CD8-positive, alpha-beta memory T cell (primary cell): ENCODE data around the gene ITPK1. TPM values are rescaled to one million over a fixed set of nuclear protein-coding genes. Genes with fewer than 3 reads are reported as not detected.

Experiments used
- CTCF ChIA-PET: fragments of 350-600 bp; sonication (Branson Sonifier 250); formaldehyde crosslinking; loops from one replicate; lab custom pipeline; 2021; ENCODE audit warnings: antibody characterized with exemption; lab: Charles Lee
- POLR2A ChIA-PET: fragments of 350-600 bp; sonication (Branson Sonifier 250); formaldehyde crosslinking; loops from one replicate; lab custom pipeline; 2021; ENCODE audit warnings: antibody characterized with exemption; lab: Charles Lee
- DNase-seq, 5 donors: peaks; one replicate each; pipeline versions ENCODE4 v3.0.0 to v3.0.0-alpha.2; 2020 to 2022; ENCODE audit warnings: mixed read lengths in 1 of 5
- H3K27ac ChIP-seq: one replicate; pipeline ENCODE4 v1.7.0; 2013; ENCODE audit warnings: low read depth, mild to moderate bottlenecking, low read length, moderate library complexity
- H3K27me3 ChIP-seq: 2 replicates; pipeline ENCODE4 v1.7.0; 2013; ENCODE audit warnings: low read length, mild to moderate bottlenecking; ENCODE audit not compliant: insufficient read depth, poor library complexity, severe bottlenecking
- H3K36me3 ChIP-seq: 2 replicates; pipeline ENCODE4 v1.7.0; 2013; ENCODE audit warnings: mild to moderate bottlenecking, low read length, moderate library complexity; ENCODE audit not compliant: insufficient read depth
- H3K4me1 ChIP-seq: 2 replicates; pipeline ENCODE4 v1.7.0; 2013; ENCODE audit warnings: mild to moderate bottlenecking, low read length, moderate library complexity; ENCODE audit not compliant: insufficient read depth
- H3K4me3 ChIP-seq: 2 replicates; pipeline ENCODE4 v1.7.0; 2013; ENCODE audit warnings: mild to moderate bottlenecking, low read length
- H3K9me3 ChIP-seq: 2 replicates; pipeline ENCODE4 v1.7.0; 2013; ENCODE audit warnings: mild to moderate bottlenecking, low read length
- H3K27ac Mint-ChIP-seq, 8 donors: one replicate each; pipeline ENCODE4 v1.8.0; 2020 to 2021; ENCODE audit warnings: mixed read lengths in 8 of 8, mild to moderate bottlenecking in 6 of 8, inconsistent platforms in 3 of 8, moderate library complexity in 3 of 8
- H3K27me3 Mint-ChIP-seq, 2 donors: one replicate each; pipeline ENCODE4 v1.8.0; 2020 to 2021; ENCODE audit warnings: mixed read lengths in 2 of 2, mild to moderate bottlenecking in 1 of 2, moderate library complexity in 1 of 2
- H3K36me3 Mint-ChIP-seq, 3 donors: one replicate each; pipeline ENCODE4 v1.8.0; 2020 to 2021; ENCODE audit warnings: mixed read lengths in 3 of 3, inconsistent platforms in 1 of 3, mild to moderate bottlenecking in 1 of 3
- H3K4me1 Mint-ChIP-seq, 3 donors: one replicate each; pipeline ENCODE4 v1.8.0; 2020 to 2021; ENCODE audit warnings: mixed read lengths in 3 of 3, inconsistent platforms in 1 of 3, mild to moderate bottlenecking in 1 of 3
- H3K4me3 Mint-ChIP-seq, 7 donors: one replicate each; pipeline ENCODE4 v1.8.0; 2020 to 2021; ENCODE audit warnings: mixed read lengths in 7 of 7, mild to moderate bottlenecking in 6 of 7, moderate library complexity in 4 of 7, inconsistent platforms in 2 of 7
- H3K9me3 Mint-ChIP-seq, 5 donors: one replicate each; pipeline ENCODE4 v1.8.0; 2020 to 2022; ENCODE audit warnings: mixed read lengths in 5 of 5, mild to moderate bottlenecking in 3 of 5, moderate library complexity in 2 of 5, inconsistent platforms in 1 of 5
- polyA plus RNA-seq: library from polyadenylated mRNA; unstranded; fragments of 300-500 nt; fragmentation: Illumina TruSeq; gene quantifications from one replicate; pipeline ENCODE4 v1.2.3, GENCODE V29; 2021
- total RNA-seq, 2 experiments: library from RNA; stranded (reverse); gene quantifications; one replicate each; pipeline ENCODE4 v1.2.3, GENCODE V29; 2021

ITPK1 gene
- total and polyA plus RNA-seq, 3 experiments from 2014 or later = 40.4 to 75.1 (median 66.1) TPM

- Histone ChIP-seq H3K4me3 (no peak overlapping the region), H3K36me3 (no peaks in the 10 kb centered on the region), H3K9me3 (no peaks in the 10 kb centered on the region), H3K27me3 (no peaks in the 10 kb centered on the region), H3K27ac (no peak overlapping the region), H3K4me1 (peaks cover 9% of the 10 kb centered on the region)
- H3K27ac Mint-ChIP-seq = no peak overlapping the region
- peaks cover 0 to 32% (median 2%) of the 10 kb centered on the region in 3 donors for H3K36me3 Mint-ChIP-seq
- no peak overlapping the region for H3K4me3 Mint-ChIP-seq
- ChIA-PET CTCF (no interaction called here), POLR2A (no interaction called here)
- H3K9me3 Mint-ChIP-seq = no peaks in the 10 kb centered on the region
- peaks cover 23 to 53% (median 23%) of the 10 kb centered on the region in 3 donors for H3K4me1 Mint-ChIP-seq
- no peaks in the 10 kb centered on the region for H3K27me3 Mint-ChIP-seq
- no peak for DNase-seq
Observed at GRCh38 chr14:93017301-93017797, 98.4 kb downstream of the ITPK1 start.

- H3K27ac ChIP-seq = no peak overlapping the region
- no peaks in the 10 kb centered on the region for H3K27me3 ChIP-seq
- Mint-ChIP-seq H3K4me3 (no peak overlapping the region), H3K36me3 (peaks cover 0 to 34% (median 1%) of the 10 kb centered on the region in 3 donors), H3K4me1 (peaks cover 25 to 54% (median 26%) of the 10 kb centered on the region in 3 donors), H3K27ac (no peak overlapping the region), H3K9me3 (no peaks in the 10 kb centered on the region), H3K27me3 (no peaks in the 10 kb centered on the region)
- no peak for DNase-seq
- H3K9me3 ChIP-seq = no peaks in the 10 kb centered on the region
- ChIA-PET POLR2A (no interaction called here), CTCF (no interaction called here)
- H3K4me1 ChIP-seq = peaks cover 9% of the 10 kb centered on the region
- no peaks in the 10 kb centered on the region for H3K36me3 ChIP-seq
- no peak overlapping the region for H3K4me3 ChIP-seq
Observed at GRCh38 chr14:93016275-93016845, 99.4 kb downstream of the ITPK1 start.

GRCh38 chr14:93015505-93015904, 100.2 kb downstream of the ITPK1 start:
- H3K4me3 Mint-ChIP-seq = no peak overlapping the region
- peaks cover 25 to 51% (median 26%) of the 10 kb centered on the region in 3 donors for H3K4me1 Mint-ChIP-seq
- ChIA-PET CTCF (no interaction called here), POLR2A (no interaction called here)
- no peak overlapping the region for H3K27ac Mint-ChIP-seq
- H3K4me1 ChIP-seq = peaks cover 9% of the 10 kb centered on the region
- H3K36me3 ChIP-seq = no peaks in the 10 kb centered on the region
- H3K27me3 ChIP-seq = no peaks in the 10 kb centered on the region
- no peak overlapping the region for H3K4me3 ChIP-seq
- H3K9me3 Mint-ChIP-seq = no peaks in the 10 kb centered on the region
- no peak overlapping the region for H3K27ac ChIP-seq
- no peaks in the 10 kb centered on the region for H3K9me3 ChIP-seq
- H3K27me3 Mint-ChIP-seq = no peaks in the 10 kb centered on the region
- no peak for DNase-seq
- H3K36me3 Mint-ChIP-seq = peaks cover 0 to 34% (median 1%) of the 10 kb centered on the region in 3 donors

- Mint-ChIP-seq H3K27me3 (no peaks in the 10 kb centered on the region), H3K27ac (peak overlapping the region in 3 of 8 donors; percentile 19 to 82 (median 42)), H3K4me1 (peaks cover 25 to 48% (median 26%) of the 10 kb centered on the region in 3 donors), H3K4me3 (no peak overlapping the region), H3K9me3 (no peaks in the 10 kb centered on the region), H3K36me3 (peaks cover 0 to 38% (median 1%) of the 10 kb centered on the region in 3 donors)
- Histone ChIP-seq H3K4me3 (no peak overlapping the region), H3K4me1 (peaks cover 9% of the 10 kb centered on the region), H3K36me3 (no peaks in the 10 kb centered on the region), H3K27me3 (no peaks in the 10 kb centered on the region), H3K27ac (no peak overlapping the region), H3K9me3 (no peaks in the 10 kb centered on the region)
- ChIA-PET CTCF (no interaction called here), POLR2A (no interaction called here)
- DNase-seq = no peak
Observed at GRCh38 chr14:93015064-93015463, 100.7 kb downstream of the ITPK1 start.

GRCh38 chr14:93014058-93015023, 101.4 kb downstream of the ITPK1 start:
- no peak overlapping the region for H3K4me3 Mint-ChIP-seq
- CTCF ChIA-PET = no interaction called here
- H3K27me3 Mint-ChIP-seq = no peaks in the 10 kb centered on the region
- Histone ChIP-seq H3K27ac (no peak overlapping the region), H3K36me3 (no peaks in the 10 kb centered on the region), H3K4me3 (no peak overlapping the region), H3K27me3 (no peaks in the 10 kb centered on the region), H3K9me3 (no peaks in the 10 kb centered on the region), H3K4me1 (peaks cover 9% of the 10 kb centered on the region)
- H3K36me3 Mint-ChIP-seq = peaks cover 0 to 38% (median 1%) of the 10 kb centered on the region in 3 donors
- H3K4me1 Mint-ChIP-seq = peaks cover 25 to 48% (median 26%) of the 10 kb centered on the region in 3 donors
- POLR2A ChIA-PET = no interaction called here
- no peak for DNase-seq
- H3K27ac Mint-ChIP-seq = peak overlapping the region in 6 of 8 donors; percentile 2 to 82 (median 46)
- H3K9me3 Mint-ChIP-seq = no peaks in the 10 kb centered on the region

- H3K9me3 Mint-ChIP-seq = no peaks in the 10 kb centered on the region
- H3K27ac ChIP-seq = no peak overlapping the region
- peak overlapping the region in 7 of 8 donors; percentile 2 to 82 (median 78) for H3K27ac Mint-ChIP-seq
Observed at GRCh38 chr14:93012951-93013719, 102.6 kb downstream of the ITPK1 start.

GRCh38 chr14:93012506-93012905, 103.2 kb downstream of the ITPK1 start:
- no peaks in the 10 kb centered on the region for H3K9me3 Mint-ChIP-seq
- no peak for DNase-seq
- CTCF ChIA-PET = interaction anchor here (1.2 kb wide), 1 partner anchor 14 kb away, joined by 3 read pairs; no protein-coding TSS in a partner anchor
- Histone ChIP-seq H3K27ac (no peak overlapping the region), H3K36me3 (no peaks in the 10 kb centered on the region), H3K9me3 (no peaks in the 10 kb centered on the region), H3K4me1 (peaks cover 9% of the 10 kb centered on the region), H3K27me3 (no peaks in the 10 kb centered on the region), H3K4me3 (no peak overlapping the region)
- POLR2A ChIA-PET = no interaction called here
- no peak overlapping the region for H3K27ac Mint-ChIP-seq
- peaks cover 0 to 41% (median 1%) of the 10 kb centered on the region in 3 donors for H3K36me3 Mint-ChIP-seq
- H3K27me3 Mint-ChIP-seq = no peaks in the 10 kb centered on the region
- H3K4me1 Mint-ChIP-seq = peaks cover 25 to 43% (median 26%) of the 10 kb centered on the region in 3 donors
- H3K4me3 Mint-ChIP-seq = no peak overlapping the region

More at GRCh38 chr14:93012951-93013719, 102.6 kb downstream of the ITPK1 start:
- Histone ChIP-seq H3K36me3 (no peaks in the 10 kb centered on the region), H3K27me3 (no peaks in the 10 kb centered on the region), H3K4me3 (no peak overlapping the region), H3K9me3 (no peaks in the 10 kb centered on the region), H3K4me1 (peaks cover 9% of the 10 kb centered on the region)
- ChIA-PET POLR2A (no interaction called here), CTCF (no interaction called here)
- no peak for DNase-seq
- H3K4me3 Mint-ChIP-seq = peak overlapping the region in 1 of 7 donors; percentile 3
- peaks cover 0 to 39% (median 1%) of the 10 kb centered on the region in 3 donors for H3K36me3 Mint-ChIP-seq
- H3K4me1 Mint-ChIP-seq = peaks cover 25 to 45% (median 25%) of the 10 kb centered on the region in 3 donors
- H3K27me3 Mint-ChIP-seq = no peaks in the 10 kb centered on the region
